ENCODE measurements around the gene DPP4. TPM values are rescaled to one million over a fixed set of nuclear protein-coding genes. Genes with fewer than 3 reads are reported as not detected.

Gene DPP4
- total and polyA plus RNA-seq, 2 experiments from 2014 or later: 31.6 to 39.9 TPM

GRCh38 chr2:162065767-162066166, 8.2 kb downstream of the DPP4 start:
- Histone ChIP-seq H3K9me3 (ENCODE audit: low read depth) (no peaks in the 10 kb centered on the region), H3K36me3 (ENCODE audit: low read depth) (no peaks in the 10 kb centered on the region), H3F3A (ENCODE audit: insufficient read depth) (peaks cover under 1% of the 10 kb centered on the region; the same call in 1 of the 2 replicates), H3K9ac (no peak overlapping the region), H3K4me1 (ENCODE audit: insufficient read depth) (peaks cover 17% of the 10 kb centered on the region), H3K9me2 (ENCODE audit: insufficient read depth) (no peaks in the 10 kb centered on the region), H3K27ac (no peak overlapping the region), H3K4me2 (ENCODE audit: unreplicated experiment) (no peak overlapping the region), H3K4me3 (no peak overlapping the region), H3K27me3 (replicated peaks; ENCODE audit: insufficient read depth) (no peaks in the 10 kb centered on the region), H2AFZ (no peak overlapping the region), H4K20me1 (ENCODE audit: insufficient read depth) (no peaks in the 10 kb centered on the region; the same call in 1 of the 2 replicates), H3K79me2 (ENCODE audit: insufficient read depth) (no peaks in the 10 kb centered on the region; the same call in none of the 2 replicates)
- in situ Hi-C loops (cut with MboI): no loop called here
- TF ChIP-seq EZH2 (IDR thresholded peaks at IDR 0.05; ENCODE audit: insufficient read depth, poor library complexity, severe bottlenecking): no peak
- TF ChIP-seq EZH2phosphoT487 (IDR thresholded peaks at IDR 0.05; ENCODE audit: insufficient read depth, low read depth): no peak
- DNase-seq: no peak

DNA sequence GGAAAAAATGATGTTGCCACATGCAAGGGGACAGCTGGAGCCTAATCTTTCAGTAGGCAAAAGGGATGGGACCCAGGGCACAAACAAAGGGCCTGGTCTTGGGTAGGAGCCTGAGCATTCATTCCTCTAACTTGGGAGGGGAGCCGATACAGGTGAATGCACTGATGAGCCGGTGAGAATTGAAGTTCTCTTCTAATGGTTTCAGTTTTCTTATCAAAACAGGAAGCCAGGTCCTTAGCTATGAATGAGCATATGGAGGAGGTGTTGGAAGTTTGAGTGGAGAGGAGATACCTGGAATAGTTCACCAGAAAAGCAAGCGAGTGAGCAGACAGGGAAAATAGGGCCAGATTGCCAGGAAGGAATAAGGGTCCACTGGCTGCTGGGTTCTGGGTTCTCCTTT, 10.1 kb downstream of the DPP4 start:
- H3K36me3 ChIP-seq (ENCODE audit: low read depth): no peaks in the 10 kb centered on the region
- H3K27ac ChIP-seq: no peak overlapping the region
- H3K79me2 ChIP-seq (ENCODE audit: insufficient read depth): no peaks in the 10 kb centered on the region; the same call in none of the 2 replicates
- H2AFZ ChIP-seq: no peak overlapping the region
- H3K4me2 ChIP-seq (ENCODE audit: unreplicated experiment): no peak overlapping the region
- H4K20me1 ChIP-seq (ENCODE audit: insufficient read depth): no peaks in the 10 kb centered on the region; the same call in 1 of the 2 replicates
- H3F3A ChIP-seq (ENCODE audit: insufficient read depth): no peaks in the 10 kb centered on the region
- no peaks in the 10 kb centered on the region for H3K9me2 ChIP-seq (ENCODE audit: insufficient read depth)
- no peak for TF ChIP-seq EZH2 (IDR thresholded peaks at IDR 0.05; ENCODE audit: insufficient read depth, poor library complexity, severe bottlenecking)
- no peak for TF ChIP-seq EZH2phosphoT487 (IDR thresholded peaks at IDR 0.05; ENCODE audit: insufficient read depth, low read depth)
- H3K9ac ChIP-seq: no peak overlapping the region
- DNase-seq: no peak
- H3K27me3 ChIP-seq (replicated peaks; ENCODE audit: insufficient read depth): no peaks in the 10 kb centered on the region
- no peaks in the 10 kb centered on the region for H3K9me3 ChIP-seq (ENCODE audit: low read depth)
- in situ Hi-C loops (cut with MboI): no loop called here
- 82 to 91% methylated on average over 3 of the region's 3 CpGs for WGBS, 2 experiments (ENCODE audit: low coverage in 1 of 2, low lambda C conversion rate in 2 of 2, missing lambda C conversion rate in 2 of 2)
- H3K4me3 ChIP-seq: no peak overlapping the region
- no peaks in the 10 kb centered on the region for H3K4me1 ChIP-seq (ENCODE audit: insufficient read depth)

DNA sequence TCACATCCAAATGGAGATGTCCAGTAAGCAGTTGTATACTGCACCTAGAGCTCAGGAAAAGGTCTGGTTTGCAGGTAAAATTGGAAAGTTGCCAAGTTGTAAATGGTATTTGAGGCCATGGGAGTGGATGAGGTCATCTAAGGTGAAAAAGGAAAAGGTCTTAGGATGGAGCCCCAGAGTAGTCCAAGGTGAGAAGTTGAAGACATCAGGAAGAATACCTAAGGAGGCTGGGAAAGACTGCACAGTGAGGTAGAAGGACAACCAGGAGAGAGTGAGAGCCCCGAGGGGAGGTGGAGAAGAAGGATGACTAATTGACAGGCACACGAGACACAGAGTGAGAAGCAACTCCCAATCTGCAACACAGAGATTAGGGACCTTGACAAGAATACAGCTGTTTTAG, 10.7 kb downstream of the DPP4 start:
- no peaks in the 10 kb centered on the region; the same call in 1 of the 2 replicates for H3K79me2 ChIP-seq (ENCODE audit: insufficient read depth)
- H2AFZ ChIP-seq: no peak overlapping the region
- H3K36me3 ChIP-seq (ENCODE audit: low read depth): no peaks in the 10 kb centered on the region
- no peak overlapping the region for H3K9ac ChIP-seq
- no peaks in the 10 kb centered on the region for H3F3A ChIP-seq (ENCODE audit: insufficient read depth)
- no peak for DNase-seq
- no peaks in the 10 kb centered on the region for H3K4me1 ChIP-seq (ENCODE audit: insufficient read depth)
- TF ChIP-seq EZH2 (IDR thresholded peaks at IDR 0.05; ENCODE audit: insufficient read depth, poor library complexity, severe bottlenecking) (no peak), EZH2phosphoT487 (IDR thresholded peaks at IDR 0.05; ENCODE audit: insufficient read depth, low read depth) (no peak)
- no peak overlapping the region for H3K27ac ChIP-seq
- H3K4me2 ChIP-seq (ENCODE audit: unreplicated experiment): no peak overlapping the region
- WGBS, 2 experiments (ENCODE audit: low coverage in 1 of 2, low lambda C conversion rate in 2 of 2, missing lambda C conversion rate in 2 of 2): 47 to 55% methylated on average over 2 of the region's 2 CpGs
- H3K9me2 ChIP-seq (ENCODE audit: insufficient read depth): no peaks in the 10 kb centered on the region
- no peak overlapping the region for H3K4me3 ChIP-seq
- no peaks in the 10 kb centered on the region for H3K27me3 ChIP-seq (replicated peaks; ENCODE audit: insufficient read depth)
- no peaks in the 10 kb centered on the region for H3K9me3 ChIP-seq (ENCODE audit: low read depth)
- in situ Hi-C loops (cut with MboI): no loop called here
- no peaks in the 10 kb centered on the region; the same call in 1 of the 2 replicates for H4K20me1 ChIP-seq (ENCODE audit: insufficient read depth)

GRCh38 chr2:162062559-162062958, 11.5 kb downstream of the DPP4 start:
- Histone ChIP-seq H3K4me2 (ENCODE audit: unreplicated experiment) (no peak overlapping the region), H3K4me1 (ENCODE audit: insufficient read depth) (no peaks in the 10 kb centered on the region), H3K9me3 (ENCODE audit: low read depth) (no peaks in the 10 kb centered on the region), H3K27ac (no peak overlapping the region), H3K36me3 (ENCODE audit: low read depth) (no peaks in the 10 kb centered on the region), H3K4me3 (no peak overlapping the region), H3K27me3 (replicated peaks; ENCODE audit: insufficient read depth) (no peaks in the 10 kb centered on the region), H3K79me2 (ENCODE audit: insufficient read depth) (no peaks in the 10 kb centered on the region; the same call in 1 of the 2 replicates), H4K20me1 (ENCODE audit: insufficient read depth) (no peaks in the 10 kb centered on the region; the same call in 1 of the 2 replicates), H3F3A (ENCODE audit: insufficient read depth) (no peaks in the 10 kb centered on the region), H2AFZ (no peak overlapping the region), H3K9ac (no peak overlapping the region), H3K9me2 (ENCODE audit: insufficient read depth) (no peaks in the 10 kb centered on the region)
- TF ChIP-seq EZH2phosphoT487 (IDR thresholded peaks at IDR 0.05; ENCODE audit: insufficient read depth, low read depth): no peak
- TF ChIP-seq EZH2 (IDR thresholded peaks at IDR 0.05; ENCODE audit: insufficient read depth, poor library complexity, severe bottlenecking): no peak
- 97 to 100% methylated on average over 2 of the region's 2 CpGs for WGBS, 2 experiments (ENCODE audit: low coverage in 1 of 2, low lambda C conversion rate in 2 of 2, missing lambda C conversion rate in 2 of 2)
- in situ Hi-C loops (cut with MboI): no loop called here
- DNase-seq: no peak

- Histone ChIP-seq H3F3A (ENCODE audit: insufficient read depth) (no peaks in the 10 kb centered on the region), H3K79me2 (ENCODE audit: insufficient read depth) (no peaks in the 10 kb centered on the region; the same call in 1 of the 2 replicates), H3K27ac (no peak overlapping the region), H3K4me3 (no peak overlapping the region), H3K36me3 (ENCODE audit: low read depth) (no peaks in the 10 kb centered on the region), H3K9me3 (ENCODE audit: low read depth) (no peaks in the 10 kb centered on the region), H3K4me2 (ENCODE audit: unreplicated experiment) (no peak overlapping the region), H3K9ac (no peak overlapping the region), H2AFZ (no peak overlapping the region), H3K9me2 (ENCODE audit: insufficient read depth) (no peaks in the 10 kb centered on the region), H4K20me1 (ENCODE audit: insufficient read depth) (no peaks in the 10 kb centered on the region; the same call in 1 of the 2 replicates), H3K27me3 (replicated peaks; ENCODE audit: insufficient read depth) (no peaks in the 10 kb centered on the region), H3K4me1 (ENCODE audit: insufficient read depth) (no peaks in the 10 kb centered on the region)
- no peak for DNase-seq
- TF ChIP-seq EZH2phosphoT487 (IDR thresholded peaks at IDR 0.05; ENCODE audit: insufficient read depth, low read depth) (no peak), EZH2 (IDR thresholded peaks at IDR 0.05; ENCODE audit: insufficient read depth, poor library complexity, severe bottlenecking) (no peak)
- in situ Hi-C loops (cut with MboI): no loop called here
- WGBS, 2 experiments (ENCODE audit: low coverage in 1 of 2, low lambda C conversion rate in 2 of 2, missing lambda C conversion rate in 2 of 2): 89 to 94% methylated on average over 2 of the region's 2 CpGs
Observed at GRCh38 chr2:162061021-162061420, 13.0 kb downstream of the DPP4 start.
